ENCODE measurements around the gene DDIT3.

DNA sequence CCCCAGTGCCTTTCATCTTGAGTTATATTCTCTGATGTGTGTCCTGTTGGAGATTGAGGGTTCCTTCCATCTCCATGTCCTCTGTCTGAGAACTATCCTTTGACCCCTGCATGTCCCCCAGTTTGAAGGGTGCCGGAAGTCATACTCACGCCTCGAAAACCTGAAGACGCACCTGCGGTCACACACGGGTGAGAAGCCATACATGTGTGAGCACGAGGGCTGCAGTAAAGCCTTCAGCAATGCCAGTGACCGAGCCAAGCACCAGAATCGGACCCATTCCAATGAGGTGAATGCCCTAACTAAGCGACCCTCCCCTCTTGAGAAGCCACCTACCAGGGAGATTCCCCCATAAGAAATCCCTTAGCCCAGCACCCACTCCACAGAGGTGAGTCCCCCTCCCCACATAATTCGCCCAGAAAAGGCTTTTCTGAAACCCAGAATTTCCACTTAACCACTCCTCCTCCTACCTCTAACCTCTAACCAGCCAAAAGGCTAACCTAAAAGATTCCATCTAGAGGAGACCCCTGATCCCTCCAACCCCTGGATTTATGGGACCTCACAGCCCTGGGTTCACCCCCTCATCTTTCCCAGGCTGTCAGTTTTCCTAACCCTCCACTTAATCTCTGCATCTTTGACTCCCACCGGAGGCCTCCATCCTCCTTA, 53.0 kb downstream of the DDIT3 start:
- TF ChIP-seq, protein P1, sequence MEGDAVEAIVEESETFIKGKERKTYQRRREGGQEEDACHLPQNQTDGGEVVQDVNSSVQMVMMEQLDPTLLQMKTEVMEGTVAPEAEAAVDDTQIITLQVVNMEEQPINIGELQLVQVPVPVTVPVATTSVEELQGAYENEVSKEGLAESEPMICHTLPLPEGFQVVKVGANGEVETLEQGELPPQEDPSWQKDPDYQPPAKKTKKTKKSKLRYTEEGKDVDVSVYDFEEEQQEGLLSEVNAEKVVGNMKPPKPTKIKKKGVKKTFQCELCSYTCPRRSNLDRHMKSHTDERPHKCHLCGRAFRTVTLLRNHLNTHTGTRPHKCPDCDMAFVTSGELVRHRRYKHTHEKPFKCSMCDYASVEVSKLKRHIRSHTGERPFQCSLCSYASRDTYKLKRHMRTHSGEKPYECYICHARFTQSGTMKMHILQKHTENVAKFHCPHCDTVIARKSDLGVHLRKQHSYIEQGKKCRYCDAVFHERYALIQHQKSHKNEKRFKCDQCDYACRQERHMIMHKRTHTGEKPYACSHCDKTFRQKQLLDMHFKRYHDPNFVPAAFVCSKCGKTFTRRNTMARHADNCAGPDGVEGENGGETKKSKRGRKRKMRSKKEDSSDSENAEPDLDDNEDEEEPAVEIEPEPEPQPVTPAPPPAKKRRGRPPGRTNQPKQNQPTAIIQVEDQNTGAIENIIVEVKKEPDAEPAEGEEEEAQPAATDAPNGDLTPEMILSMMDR (IDR thresholded peaks at IDR 0.05), result no peak
- no peak for TF ChIP-seq POLR2A (IDR thresholded peaks at IDR 0.05)
